IPS-18a (cell line): ENCODE measurements around the gene NFKBIZ.

Experiments used
- H3K27ac ChIP-seq: one replicate; pipeline ENCODE4 v1.5.1; 2013; ENCODE audit warnings: low read length
- H3K27me3 ChIP-seq: one replicate; pipeline ENCODE4 v1.6.1; 2013; ENCODE audit warnings: mild to moderate bottlenecking, low read length; ENCODE audit not compliant: control insufficient read depth, insufficient read depth
- H3K36me3 ChIP-seq: one replicate; pipeline ENCODE4 v1.6.1; 2013; ENCODE audit warnings: low read depth, low read length; ENCODE audit not compliant: control insufficient read depth
- H3K4me1 ChIP-seq: one replicate; pipeline ENCODE4 v1.6.1; 2013; ENCODE audit warnings: low read depth, low read length; ENCODE audit not compliant: control insufficient read depth
- H3K4me3 ChIP-seq: one replicate; pipeline ENCODE4 v1.5.1; 2013; ENCODE audit warnings: low read length
- H3K9ac ChIP-seq: one replicate; pipeline ENCODE4 v1.6.1; 2013; ENCODE audit warnings: mild to moderate bottlenecking, low read length, moderate library complexity
- H3K9me3 ChIP-seq: one replicate; pipeline ENCODE4 v1.6.1; 2013; ENCODE audit warnings: low read depth, low read length; ENCODE audit not compliant: control insufficient read depth

The NFKBIZ gene

GRCh38 chr3:101848754-101849713 is at the start of gene NFKBIZ:
NFKBIZ (plus strand) TSS chr3:101849514; CDS start chr3:101849629, 115 bp downstream.
- no peaks in the 10 kb centered on the region for H3K27me3 ChIP-seq
- H3K27ac ChIP-seq, result peak within 1 kb of the TSS; percentile 60
- H3K36me3 ChIP-seq, result peaks cover 23% of the 10 kb centered on the region
- H3K9ac ChIP-seq, result peak within 1 kb of the TSS; percentile 84
- no peaks in the 10 kb centered on the region for H3K9me3 ChIP-seq
- H3K4me3 ChIP-seq, result peak within 1 kb of the TSS; percentile 82
- H3K4me1 ChIP-seq, result peaks cover 22% of the 10 kb centered on the region

- H3K4me3 ChIP-seq, result no peak overlapping the region
- peaks cover 9% of the 10 kb centered on the region for H3K36me3 ChIP-seq
- H3K4me1 ChIP-seq, result peaks cover 7% of the 10 kb centered on the region
- no peak overlapping the region for H3K9ac ChIP-seq
- H3K9me3 ChIP-seq, result no peaks in the 10 kb centered on the region
- no peak overlapping the region for H3K27ac ChIP-seq
- no peaks in the 10 kb centered on the region for H3K27me3 ChIP-seq
Observed at GRCh38 chr3:101801174-101801573, 48.1 kb upstream of the NFKBIZ start.

- Histone ChIP-seq H3K4me1 (peaks cover 7% of the 10 kb centered on the region), H3K9ac (no peak overlapping the region), H3K4me3 (no peak overlapping the region), H3K36me3 (peaks cover 9% of the 10 kb centered on the region), H3K27ac (no peak overlapping the region), H3K27me3 (no peaks in the 10 kb centered on the region), H3K9me3 (no peaks in the 10 kb centered on the region)
Observed at GRCh38 chr3:101802179-101802578, 47.1 kb upstream of the NFKBIZ start.

GRCh38 chr3:101803173-101803782 is 46.0 kb upstream of the NFKBIZ start:
- no peaks in the 10 kb centered on the region for H3K9me3 ChIP-seq
- H3K27ac ChIP-seq, result no peak overlapping the region
- peaks cover 9% of the 10 kb centered on the region for H3K36me3 ChIP-seq
- no peaks in the 10 kb centered on the region for H3K27me3 ChIP-seq
- no peak overlapping the region for H3K9ac ChIP-seq
- no peak overlapping the region for H3K4me3 ChIP-seq
- H3K4me1 ChIP-seq, result peaks cover 7% of the 10 kb centered on the region

- Histone ChIP-seq H3K9ac (no peak overlapping the region), H3K9me3 (no peaks in the 10 kb centered on the region), H3K36me3 (peaks cover 9% of the 10 kb centered on the region), H3K4me3 (no peak overlapping the region), H3K27ac (no peak overlapping the region), H3K4me1 (peaks cover 7% of the 10 kb centered on the region), H3K27me3 (no peaks in the 10 kb centered on the region)
Observed at GRCh38 chr3:101803939-101804338, 45.4 kb upstream of the NFKBIZ start.

GRCh38 chr3:101806491-101806890 is 42.8 kb upstream of the NFKBIZ start:
- H3K27me3 ChIP-seq, result no peaks in the 10 kb centered on the region
- H3K9ac ChIP-seq, result no peak overlapping the region
- H3K4me3 ChIP-seq, result no peak overlapping the region
- no peaks in the 10 kb centered on the region for H3K9me3 ChIP-seq
- no peaks in the 10 kb centered on the region for H3K4me1 ChIP-seq
- peaks cover 8% of the 10 kb centered on the region for H3K36me3 ChIP-seq
- no peak overlapping the region for H3K27ac ChIP-seq

GRCh38 chr3:101807888-101808287 is 41.4 kb upstream of the NFKBIZ start:
- Histone ChIP-seq H3K4me3 (no peak overlapping the region), H3K27ac (no peak overlapping the region), H3K36me3 (peaks cover 3% of the 10 kb centered on the region), H3K9me3 (no peaks in the 10 kb centered on the region), H3K9ac (no peak overlapping the region), H3K27me3 (no peaks in the 10 kb centered on the region), H3K4me1 (no peaks in the 10 kb centered on the region)

GRCh38 chr3:101809178-101810021 is 39.9 kb upstream of the NFKBIZ start:
- H3K27ac ChIP-seq, result no peak overlapping the region
- no peak overlapping the region for H3K9ac ChIP-seq

GRCh38 chr3:101810022-101810418 is 39.3 kb upstream of the NFKBIZ start:
- H3K27me3 ChIP-seq, result no peaks in the 10 kb centered on the region
- no peaks in the 10 kb centered on the region for H3K4me1 ChIP-seq
- H3K27ac ChIP-seq, result no peak overlapping the region
- no peaks in the 10 kb centered on the region for H3K9me3 ChIP-seq
- no peaks in the 10 kb centered on the region for H3K36me3 ChIP-seq
- H3K4me3 ChIP-seq, result no peak overlapping the region
- no peak overlapping the region for H3K9ac ChIP-seq

More at GRCh38 chr3:101809178-101810021, 39.9 kb upstream of the NFKBIZ start:
- H3K4me3 ChIP-seq, result no peak overlapping the region
- H3K4me1 ChIP-seq, result no peaks in the 10 kb centered on the region
- no peaks in the 10 kb centered on the region for H3K9me3 ChIP-seq
- no peaks in the 10 kb centered on the region for H3K27me3 ChIP-seq
- no peaks in the 10 kb centered on the region for H3K36me3 ChIP-seq

- no peaks in the 10 kb centered on the region for H3K9me3 ChIP-seq
- no peak overlapping the region for H3K4me3 ChIP-seq
- H3K36me3 ChIP-seq, result no peaks in the 10 kb centered on the region
- no peaks in the 10 kb centered on the region for H3K27me3 ChIP-seq
- no peak overlapping the region for H3K27ac ChIP-seq
- no peak overlapping the region for H3K9ac ChIP-seq
- H3K4me1 ChIP-seq, result no peaks in the 10 kb centered on the region
Observed at GRCh38 chr3:101811875-101812274, 37.4 kb upstream of the NFKBIZ start.

GRCh38 chr3:101812895-101813294 is 36.4 kb upstream of the NFKBIZ start:
- no peaks in the 10 kb centered on the region for H3K36me3 ChIP-seq
- H3K4me3 ChIP-seq, result no peak overlapping the region
- H3K9ac ChIP-seq, result no peak overlapping the region
- no peaks in the 10 kb centered on the region for H3K9me3 ChIP-seq
- H3K4me1 ChIP-seq, result no peaks in the 10 kb centered on the region
- H3K27ac ChIP-seq, result no peak overlapping the region
- H3K27me3 ChIP-seq, result no peaks in the 10 kb centered on the region
